Effector CD4-positive, alpha-beta T cell (primary cell): ENCODE results near the gene SMIM36.
"Not testable (repeated sequence)": the region's sequence is repeated elsewhere in the genome, so short reads cannot be mapped to it uniquely, and the experiment has no call there.

Experiments
- DNase-seq: peaks from one replicate; pipeline ENCODE4 v3.0.0-alpha.2; 2020

SMIM36 gene

DNA sequence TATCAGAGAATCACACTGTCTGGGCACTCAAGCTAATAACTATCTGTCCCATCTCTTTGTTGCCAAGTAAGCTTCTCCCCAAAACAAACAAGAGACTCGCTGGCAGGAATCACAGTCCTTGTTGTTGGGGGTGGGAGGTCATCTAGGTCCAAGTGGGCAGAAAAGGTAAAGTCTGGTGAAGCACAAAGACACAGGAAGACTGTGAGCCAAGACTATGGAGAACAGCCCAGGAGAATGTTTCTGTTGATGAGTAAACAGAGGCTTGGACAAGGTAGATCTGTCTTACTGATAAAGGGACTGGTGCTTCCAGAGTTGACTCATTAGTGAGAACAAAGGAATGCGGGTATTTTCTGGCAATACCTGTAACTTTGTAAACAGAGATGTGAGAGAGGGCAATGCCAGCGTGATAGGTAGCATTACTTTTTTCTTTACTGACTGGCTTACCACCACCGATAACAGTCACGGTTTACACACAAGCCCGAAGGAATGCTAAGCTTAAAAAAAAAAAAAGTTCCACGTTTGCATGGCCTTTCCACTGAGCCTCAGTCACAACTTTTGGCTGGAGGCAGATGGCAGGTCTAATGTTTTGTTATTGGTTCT is 78.1 kb downstream of the SMIM36 start:
- no peak for DNase-seq

DNA sequence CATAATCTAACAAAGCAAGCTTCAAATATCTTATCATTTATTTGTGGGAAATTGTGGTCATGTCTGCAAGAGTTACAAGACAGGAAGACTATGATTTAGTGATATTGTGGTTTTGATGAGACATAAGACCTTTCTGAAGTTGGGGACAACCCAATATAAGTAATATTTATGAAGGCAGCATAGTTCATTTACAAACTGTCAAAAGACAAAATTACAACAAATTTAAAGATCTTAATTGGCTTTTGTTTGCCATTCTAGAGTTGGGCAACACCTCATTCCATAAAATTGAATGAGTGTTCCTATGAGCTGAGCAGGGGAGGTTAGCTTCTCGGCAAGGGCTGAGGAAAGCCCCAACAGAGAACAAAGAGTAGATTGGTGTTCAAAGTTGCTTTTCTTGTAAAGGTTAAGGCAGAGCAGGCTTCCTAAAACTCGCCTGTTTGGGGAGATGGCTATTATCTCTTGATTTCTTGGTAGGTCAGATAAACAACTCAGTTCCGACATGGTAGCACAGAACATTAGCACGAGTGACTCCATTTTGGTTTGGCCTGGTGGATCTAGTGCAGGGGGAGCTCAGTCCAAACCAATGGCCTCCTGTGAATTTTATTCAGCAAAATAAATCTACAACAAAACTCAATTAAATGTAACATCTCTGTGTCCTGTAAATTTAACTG is 78.8 kb downstream of the SMIM36 start:
- no peak for DNase-seq

DNA sequence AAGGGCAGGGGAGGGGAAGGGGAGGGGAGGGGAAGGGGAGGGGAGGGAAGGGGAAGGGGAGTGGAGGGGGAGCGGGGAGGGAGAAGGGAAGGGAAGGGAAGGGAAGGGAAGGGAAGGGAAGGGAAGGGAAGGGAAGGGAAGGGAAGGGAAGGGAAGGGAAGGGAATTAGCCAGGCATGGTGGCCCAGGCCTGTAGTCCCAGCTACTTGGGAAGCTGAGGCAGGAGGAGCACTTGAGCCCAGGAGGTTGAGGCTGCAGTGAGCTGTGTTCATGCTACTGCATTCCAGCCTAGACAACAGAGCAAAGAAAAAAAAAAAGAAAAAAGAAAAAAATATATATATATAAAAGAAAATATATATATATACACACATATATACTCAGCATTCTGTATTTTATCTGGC is 79.3 kb downstream of the SMIM36 start:
- not testable (repeated sequence) for DNase-seq

DNA sequence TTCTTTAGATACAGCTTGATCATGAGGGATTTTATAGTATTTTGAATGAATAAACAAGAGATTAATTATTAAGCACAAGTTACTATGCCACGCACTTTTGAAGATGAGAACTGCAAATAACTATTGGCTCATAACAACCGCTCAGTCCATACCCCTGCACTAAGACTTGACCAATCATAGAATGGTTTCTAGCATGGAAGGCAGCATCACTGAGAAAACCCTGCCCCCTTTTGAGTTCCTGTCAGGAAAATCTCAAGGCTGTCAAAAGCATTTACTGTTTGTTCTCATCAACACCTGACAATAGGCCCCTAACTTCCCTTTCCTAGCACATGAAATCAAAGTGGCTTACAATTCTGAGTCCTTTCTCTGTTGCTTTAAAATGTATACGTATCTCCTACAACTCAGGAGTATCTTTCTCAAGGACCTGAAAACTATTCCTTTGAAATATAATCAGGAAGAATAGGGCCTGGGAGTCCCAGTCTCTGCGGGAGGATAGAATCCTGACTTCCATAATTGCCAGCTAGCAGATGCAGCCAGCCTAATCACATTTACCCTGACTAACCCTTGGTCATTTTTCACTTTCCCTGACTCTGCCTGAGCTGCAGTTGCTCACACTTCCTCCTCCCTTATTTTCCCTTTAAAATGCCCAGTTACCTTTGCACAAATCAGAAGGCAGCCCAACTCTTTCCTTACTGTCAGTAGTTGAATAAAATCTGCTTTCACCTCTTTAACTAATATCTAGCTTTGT is 80.5 kb downstream of the SMIM36 start:
- no peak for DNase-seq

DNA sequence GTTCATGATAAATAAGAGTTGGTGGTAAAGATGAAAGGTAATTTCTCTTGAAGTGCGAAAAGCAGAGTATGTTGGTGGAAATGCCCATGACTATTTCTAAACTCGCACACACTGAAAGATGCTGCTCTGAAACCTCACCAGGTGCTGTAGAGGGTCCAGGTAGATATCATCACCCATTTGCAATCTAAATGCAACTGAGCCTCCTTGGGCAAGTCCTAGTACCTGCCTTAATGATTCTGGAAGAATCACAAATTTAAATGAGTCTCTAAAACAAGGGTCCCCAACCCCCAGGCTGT is 83.7 kb downstream of the SMIM36 start:
- DNase-seq: no peak

DNA sequence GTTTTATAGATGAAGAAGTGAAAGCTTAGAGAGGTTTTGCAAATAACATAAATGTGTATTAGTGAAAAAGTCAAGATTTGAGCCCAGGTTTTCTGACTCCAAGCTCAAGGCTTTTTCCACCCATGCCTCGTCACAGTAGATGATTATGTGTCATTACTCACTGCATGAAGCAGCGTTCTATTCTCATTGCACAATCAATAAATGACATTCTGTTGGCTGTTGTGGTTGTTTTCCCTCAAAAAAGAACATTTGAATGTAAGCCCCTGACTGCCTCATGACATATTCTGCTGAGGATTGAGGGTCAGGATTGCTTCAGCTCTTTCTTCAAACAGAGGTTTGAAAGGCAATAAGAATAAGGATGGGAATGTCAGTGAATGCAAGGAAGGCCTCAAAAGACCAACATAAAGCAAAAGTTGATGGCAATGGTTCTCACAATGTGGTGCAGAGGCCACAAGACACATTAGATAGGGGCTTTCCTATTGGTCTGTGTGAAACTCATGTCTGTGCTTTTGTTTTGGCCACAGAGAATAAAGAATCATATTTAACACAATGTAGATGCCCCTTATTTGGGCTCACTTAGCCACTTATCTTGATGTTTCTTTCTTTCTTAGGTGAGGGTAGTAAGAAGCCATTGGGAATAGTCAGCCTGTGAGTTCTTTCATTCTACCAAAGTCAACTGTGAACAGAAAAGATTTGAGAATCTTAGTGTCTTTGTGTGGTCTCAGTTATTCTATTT is 84.2 kb downstream of the SMIM36 start:
- DNase-seq: no peak

DNA sequence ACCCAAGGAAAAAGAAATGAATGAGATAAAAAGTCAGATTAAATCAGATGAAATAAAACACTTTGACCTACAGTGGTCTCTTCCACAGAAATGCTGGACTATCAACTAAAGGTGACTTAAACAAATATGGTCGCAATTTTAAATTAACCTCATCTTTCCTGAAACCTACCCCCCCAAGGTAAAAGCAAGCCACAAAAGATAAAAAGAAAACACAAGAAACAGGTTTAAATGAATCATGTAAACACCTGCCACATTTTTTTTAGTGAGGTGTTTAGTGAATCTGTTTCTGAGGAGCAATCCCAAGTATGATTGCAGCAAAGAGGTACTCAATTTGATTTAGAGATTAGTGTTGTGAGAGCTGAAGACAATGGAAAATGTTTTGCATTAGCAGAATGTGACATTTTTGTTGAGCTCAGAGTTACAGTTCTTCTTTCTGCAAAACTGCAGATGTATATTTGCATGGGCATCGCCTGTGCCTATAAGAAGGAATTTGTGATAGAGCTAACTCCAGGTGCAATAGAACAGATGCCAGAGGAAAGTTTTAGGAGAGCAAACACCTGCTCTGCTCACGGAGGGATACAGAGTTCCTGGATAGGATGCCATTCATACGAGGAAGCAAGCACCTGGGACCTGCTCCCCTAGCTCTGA is 86.2 kb downstream of the SMIM36 start:
- DNase-seq: no peak

DNA sequence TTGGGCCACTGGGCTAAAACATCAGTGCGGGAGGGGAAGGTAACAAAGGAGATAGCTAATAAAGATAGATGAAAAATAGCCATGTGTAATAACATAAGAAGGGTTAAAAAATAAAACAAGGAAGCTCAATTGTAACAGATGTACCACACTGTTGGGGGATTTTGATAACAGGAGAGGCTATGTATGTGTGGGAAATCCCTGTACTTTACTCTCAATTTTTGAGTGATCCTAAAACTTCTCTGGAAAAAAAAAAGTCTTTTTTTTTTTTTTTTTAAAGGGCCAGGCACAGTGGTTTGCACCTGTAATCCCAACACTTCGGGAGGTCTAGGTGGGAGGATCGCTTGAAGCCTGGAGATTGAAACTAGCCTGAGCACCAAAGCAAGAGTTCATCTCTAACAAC is 87.7 kb downstream of the SMIM36 start:
- no peak for DNase-seq

DNA sequence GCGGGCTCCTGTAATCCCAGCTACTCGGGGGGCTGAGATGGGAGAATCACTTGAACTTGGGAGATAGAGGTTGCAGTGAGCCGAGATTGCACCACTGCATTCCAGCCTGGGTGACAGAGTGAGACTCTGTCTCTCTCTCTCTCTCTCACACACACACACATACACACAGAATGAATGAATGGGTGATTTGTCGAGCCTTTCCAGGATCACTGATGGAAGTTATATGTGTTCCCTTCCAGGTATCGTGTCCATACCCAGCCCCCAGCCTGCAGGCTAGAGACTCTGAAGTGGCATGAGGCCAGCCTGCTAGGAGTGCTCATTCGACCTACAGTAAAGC is 88.5 kb downstream of the SMIM36 start:
- not testable (repeated sequence) for DNase-seq

DNA sequence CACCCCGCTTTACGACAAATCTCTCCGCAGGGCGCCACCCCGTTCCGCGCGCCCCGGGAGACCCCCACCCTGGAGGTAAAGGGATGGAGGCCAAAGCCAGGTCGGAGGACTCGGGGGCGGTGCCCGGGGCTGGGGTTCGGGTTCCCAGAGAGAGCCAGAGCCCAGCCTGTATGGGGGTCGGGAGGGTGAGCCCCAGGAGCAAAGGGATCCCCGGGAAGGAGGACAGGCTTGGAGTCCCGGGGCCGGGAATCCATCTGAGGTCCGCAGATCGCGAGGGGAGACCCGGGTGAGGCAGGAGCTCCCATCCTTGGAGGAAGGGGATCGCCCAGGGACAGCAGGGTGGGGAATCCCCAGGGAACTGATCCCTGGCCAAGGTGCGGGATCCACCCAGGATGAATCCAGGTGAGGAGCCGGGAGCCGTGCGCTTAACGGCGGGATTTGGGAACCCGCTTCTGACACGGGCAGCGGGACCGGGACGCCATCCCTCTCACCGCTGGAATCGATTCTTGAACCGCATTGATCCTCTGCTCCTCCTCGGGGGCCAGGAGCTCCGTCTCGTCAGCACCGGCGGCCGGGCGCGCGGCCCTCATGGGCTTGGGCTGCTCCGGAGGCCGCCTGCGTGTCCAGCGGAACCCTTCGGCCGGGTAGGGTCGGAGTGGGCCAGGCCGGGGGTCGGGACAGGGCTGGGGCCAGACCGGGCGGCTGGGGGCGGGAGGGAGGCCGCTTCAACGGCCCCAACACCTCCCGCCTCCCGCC is 89.9 kb downstream of the SMIM36 start, which contains the start of gene MMD:
TSS of gene MMD (minus strand) at position 657 of the 756 bp plus-strand sequence. CDS start at position 517, 140 bp downstream.
- peak; percentile 3 for DNase-seq

DNA sequence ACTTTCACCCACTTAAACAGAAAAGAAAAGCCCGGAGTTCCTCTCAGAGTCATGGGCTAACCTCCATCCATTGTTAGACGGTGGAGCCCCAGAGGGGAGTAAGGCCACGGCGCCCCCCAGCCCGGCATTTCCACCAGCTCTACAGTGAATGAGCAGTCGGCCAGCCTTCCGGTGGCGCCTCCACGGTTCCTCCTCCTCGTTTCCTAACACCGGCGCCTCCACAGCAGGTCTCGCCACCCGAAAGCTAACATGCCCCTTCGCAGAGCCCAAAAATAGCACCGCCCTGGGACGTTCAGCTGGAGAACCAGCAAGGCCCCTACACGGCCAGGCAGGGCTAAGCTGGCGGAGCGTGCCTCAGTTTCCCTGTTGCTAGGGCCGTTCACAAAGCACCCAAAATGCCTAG is 90.5 kb downstream of the SMIM36 start:
- peak; percentile 22 for DNase-seq

DNA sequence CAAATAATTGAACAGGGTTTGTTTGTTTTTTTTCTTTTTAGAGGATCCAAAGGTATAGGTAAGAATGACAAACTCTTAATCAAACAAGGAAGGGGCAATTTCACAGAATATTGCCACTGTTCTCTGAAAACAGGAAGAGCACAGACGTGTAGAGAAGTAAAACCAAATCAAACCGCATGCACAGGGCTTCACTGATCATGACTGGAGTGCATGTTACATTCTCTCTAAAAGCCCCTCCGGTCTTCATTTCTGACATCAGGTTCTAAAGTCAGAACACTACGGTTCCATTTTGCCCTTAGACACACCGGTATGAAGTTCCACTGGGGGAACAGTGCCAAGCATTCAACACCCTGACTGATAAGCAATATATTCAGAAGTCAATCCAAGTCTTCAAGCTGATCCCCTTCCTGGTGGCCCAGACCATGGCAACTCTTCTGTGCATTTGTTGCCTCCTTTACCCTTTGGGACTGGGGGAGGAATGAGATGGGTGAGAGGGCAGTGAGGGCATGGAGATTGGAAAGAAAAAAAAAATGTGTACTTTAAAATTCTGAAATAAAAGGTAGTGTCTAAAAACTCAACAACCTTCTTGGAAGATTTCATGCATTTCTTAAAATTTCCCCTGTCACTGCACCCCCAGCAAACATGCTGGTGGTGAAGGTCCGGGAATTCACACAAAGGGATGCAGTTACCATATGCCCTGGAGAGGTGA is 91.0 kb downstream of the SMIM36 start:
- no peak for DNase-seq

DNA sequence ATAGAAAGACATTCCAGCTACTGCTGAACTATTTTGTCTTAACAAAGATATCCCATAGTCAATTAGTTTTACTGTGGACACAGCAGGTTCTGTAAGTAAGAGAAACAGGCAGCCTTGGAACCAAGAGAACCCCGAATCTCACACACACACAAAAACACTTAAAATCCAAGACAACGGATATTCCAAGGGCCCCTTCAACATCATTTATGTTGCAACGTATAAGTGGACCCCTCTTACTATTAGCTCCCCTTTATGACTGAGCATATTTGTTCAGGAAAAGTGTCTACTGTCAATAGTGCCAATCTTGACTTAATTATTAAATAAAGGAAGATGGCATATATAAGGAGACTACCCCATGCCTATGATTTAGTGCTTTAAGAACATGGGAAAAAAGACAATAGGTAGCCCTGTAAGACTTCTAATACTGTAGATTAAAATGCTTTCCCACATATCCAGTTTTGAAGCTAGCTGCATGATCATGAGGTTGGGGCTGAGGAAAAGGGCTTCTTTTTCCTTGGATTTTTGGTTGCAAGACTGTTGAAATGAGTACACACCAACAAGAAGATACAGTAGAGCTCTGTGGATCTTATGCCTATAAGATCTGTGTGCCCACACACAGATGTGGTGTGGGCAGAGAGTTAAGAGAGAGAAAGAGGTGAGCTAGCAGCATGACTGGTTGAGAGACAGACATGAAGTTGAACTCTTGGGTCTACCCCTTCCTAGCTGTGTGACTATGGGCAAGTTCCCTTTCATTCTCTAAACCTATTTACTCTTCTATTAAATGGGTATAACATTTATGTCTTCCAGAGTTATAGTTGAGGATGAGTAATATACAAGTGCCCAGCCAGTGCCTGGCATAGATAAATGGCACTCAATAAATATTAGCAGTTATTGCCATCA is 92.6 kb downstream of the SMIM36 start:
- DNase-seq: no peak

DNA sequence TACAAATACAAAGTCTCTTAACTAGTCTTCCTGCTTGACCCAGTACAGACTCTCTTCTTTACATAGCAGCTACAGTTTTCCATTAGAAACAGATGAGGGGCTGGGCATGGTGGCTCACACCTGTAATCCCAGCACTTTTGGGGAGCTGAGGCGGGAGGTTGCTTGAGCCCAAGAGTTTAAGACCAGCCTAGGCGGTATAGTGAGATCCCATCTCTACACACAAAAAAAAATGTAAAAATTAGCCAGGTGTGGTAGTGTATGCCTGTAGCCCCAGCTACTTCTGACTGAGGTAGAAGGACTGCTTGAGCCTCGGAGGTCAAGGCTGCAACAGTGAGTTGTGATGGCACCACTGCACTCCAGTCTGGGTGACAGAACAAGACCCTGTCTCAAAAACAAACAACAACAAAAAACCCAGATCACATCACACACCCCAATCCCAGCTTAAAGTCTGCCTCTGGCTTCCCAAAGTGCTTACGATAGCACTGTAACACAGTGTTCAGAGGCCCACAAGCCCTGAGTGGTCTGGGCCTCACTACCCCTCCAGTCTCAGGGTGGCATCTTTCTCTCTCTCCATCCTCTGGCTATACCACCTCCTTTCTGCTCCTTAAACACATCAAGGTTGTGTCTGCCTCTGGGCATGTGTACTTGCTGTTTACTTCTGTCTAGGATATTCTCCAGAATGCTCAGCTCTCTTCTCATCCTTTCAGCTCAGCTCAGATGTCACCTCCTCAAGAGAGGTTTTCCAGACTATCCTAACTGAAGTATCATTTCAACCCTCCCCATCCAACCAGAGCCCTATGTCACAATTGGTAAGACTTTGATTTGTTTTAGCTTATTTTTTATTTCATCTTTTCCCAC is 93.6 kb downstream of the SMIM36 start:
- no peak for DNase-seq

DNA sequence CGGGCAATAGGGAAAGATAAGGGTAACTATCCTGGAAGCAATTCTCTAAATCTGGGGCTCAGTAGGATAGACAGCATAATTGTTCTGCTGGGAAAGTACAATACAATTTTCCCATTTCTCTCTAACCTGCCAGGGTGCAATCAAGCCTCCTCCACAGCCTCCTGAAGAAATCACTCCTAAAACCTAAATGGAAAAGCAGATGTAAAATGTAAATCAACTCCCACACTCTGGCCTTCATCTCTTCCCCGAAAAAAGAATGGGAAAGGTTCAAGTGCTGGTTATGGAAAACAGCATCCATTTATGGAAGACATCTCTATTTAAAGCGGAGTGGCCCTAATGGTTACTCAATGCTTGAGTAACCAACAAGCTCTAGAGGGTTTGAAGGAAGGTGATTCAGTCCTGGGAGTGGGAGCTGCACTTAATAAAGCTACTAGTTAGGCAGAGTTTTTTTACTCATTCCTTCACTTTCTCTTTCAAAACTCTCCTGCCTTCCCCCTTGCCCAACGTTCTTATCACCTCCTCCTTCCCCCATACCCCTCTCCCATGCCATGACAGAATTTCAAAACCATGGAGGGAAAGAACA is 94.7 kb downstream of the SMIM36 start:
- no peak for DNase-seq

DNA sequence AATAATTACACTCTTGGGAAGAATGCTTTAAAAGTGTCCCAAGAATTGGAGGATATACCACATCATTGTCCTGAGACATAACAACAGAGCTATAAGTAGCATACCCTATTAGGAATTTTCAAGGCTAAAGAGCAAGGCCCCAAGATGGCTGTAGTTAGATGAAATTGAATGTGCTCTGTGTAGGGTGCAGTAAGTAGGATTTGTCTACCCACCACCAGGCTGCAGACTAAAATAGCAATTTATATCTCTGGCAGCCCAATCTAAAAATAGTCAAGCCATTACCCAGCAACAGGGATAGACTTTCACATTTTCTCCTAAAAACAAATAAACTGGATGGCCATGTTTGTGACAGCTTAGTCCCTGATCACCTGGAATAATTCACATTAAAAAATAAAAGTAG is 95.3 kb downstream of the SMIM36 start:
- no peak for DNase-seq

DNA sequence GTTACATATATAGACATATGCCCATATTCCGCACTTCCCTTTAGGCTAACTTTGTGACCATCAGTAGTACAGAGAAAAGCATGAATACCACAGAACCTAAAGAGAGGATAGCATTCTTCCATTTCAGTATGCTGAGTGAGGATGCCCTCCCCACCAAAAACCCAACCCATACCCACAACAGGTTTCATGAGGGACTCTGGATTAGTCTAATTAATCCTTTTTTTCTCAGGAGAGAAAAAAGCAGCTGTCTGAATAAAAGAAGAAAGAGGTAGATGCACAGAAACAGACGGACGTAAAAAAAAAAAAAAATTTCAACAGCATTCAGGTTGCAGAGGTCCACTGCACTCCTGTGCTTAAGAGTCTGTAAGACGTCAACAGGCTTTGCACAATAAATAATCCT is 96.3 kb downstream of the SMIM36 start:
- no peak for DNase-seq

DNA sequence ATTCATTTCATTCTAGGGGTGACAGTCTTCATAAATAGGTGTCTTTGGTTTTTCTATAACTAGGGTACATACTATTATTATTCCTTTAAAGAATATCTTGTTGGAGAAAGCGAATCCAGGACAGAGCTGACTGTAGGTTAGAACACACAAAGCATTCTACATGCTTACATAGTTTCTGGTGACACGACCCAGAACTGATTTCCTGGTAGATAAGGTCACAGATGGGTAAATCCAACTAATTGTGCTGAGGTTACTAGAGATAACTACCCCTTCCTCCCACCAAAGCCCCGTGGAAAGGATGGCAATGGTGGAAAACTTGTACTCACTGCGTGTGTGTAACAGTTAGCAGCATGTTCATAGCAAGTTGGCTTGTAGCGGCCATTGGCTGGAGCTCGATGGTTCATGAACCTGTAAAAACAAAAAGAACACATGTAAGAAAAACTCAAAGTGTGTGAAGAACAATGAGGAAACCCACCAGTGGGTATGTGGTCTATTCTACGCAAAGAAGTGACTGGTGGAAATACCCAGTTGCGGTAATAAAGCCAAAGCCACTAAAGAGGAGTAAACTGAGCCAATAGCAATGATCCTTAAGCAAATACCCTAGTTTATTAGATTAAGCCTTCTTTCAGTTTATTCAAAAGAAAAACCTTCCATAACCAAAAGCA is 97.3 kb downstream of the SMIM36 start:
- no peak for DNase-seq

DNA sequence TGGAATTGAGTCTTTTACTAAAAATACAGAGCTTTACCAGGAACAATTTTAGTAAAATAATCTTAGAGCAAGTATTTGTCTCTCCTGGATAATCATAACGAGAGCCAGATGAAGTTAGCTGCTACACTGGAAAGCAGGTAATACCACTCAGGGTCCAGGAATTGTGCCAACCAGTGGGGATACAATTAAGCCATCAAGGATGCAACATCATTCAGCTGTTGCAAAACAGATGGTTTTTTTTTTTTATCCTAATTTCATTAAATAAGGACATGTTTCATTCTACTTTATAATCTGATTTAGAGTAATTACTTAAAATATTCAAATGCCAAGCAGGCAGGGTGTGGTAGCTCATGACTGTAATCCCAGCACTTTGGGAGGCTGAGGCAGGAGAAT is 99.8 kb downstream of the SMIM36 start:
- no peak for DNase-seq
